DMS79 (cell line): ENCODE data around the gene CTSE.

ENCODE experiments used
- DNase-seq: peaks from one replicate; lab custom pipeline; 2025; lab: John Stamatoyannopoulos, UW

Gene CTSE

GRCh38 chr1:206049919-206050600 is 26.4 kb upstream of the CTSE start:
- DNase-seq = no peak

DNA sequence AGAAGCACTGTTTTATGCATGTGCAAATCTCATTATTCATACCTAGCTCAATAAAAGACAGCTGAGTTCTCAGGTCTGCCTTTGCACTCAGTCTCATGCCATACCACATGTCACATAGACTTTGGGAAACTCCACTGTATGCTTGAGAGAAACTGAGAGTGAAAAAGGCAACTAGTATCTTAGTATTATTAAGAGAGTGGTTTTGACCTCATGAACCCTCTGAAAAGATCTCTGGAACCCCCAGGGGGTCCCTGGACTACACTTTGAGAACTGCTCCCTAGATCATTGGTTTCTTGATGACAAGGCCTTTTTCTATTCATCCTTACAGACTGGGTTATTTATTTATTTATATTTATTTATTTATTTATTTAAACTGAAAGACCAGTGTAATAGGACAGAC is 25.6 kb upstream of the CTSE start:
- DNase-seq = no peak

DNA sequence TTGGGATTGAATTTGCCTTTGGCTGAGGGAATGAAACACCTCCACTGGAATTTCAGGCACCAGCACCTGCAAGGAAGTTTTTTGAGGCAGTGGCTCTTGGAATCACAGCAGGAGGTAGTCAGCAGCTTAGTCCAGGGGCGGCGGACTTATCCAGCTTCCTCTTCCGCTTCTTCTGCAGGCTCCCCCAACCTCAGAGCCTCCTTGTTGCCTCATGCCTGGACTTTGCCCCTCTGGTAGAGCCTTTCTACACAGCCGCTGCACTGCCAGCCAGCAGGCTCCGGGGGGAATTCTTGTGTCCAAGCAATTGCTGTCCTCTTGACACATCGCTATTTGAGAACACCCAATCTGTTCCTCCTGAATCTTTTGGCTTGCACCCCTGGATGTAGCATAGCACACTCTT is 24.9 kb upstream of the CTSE start:
- DNase-seq = no peak

DNA sequence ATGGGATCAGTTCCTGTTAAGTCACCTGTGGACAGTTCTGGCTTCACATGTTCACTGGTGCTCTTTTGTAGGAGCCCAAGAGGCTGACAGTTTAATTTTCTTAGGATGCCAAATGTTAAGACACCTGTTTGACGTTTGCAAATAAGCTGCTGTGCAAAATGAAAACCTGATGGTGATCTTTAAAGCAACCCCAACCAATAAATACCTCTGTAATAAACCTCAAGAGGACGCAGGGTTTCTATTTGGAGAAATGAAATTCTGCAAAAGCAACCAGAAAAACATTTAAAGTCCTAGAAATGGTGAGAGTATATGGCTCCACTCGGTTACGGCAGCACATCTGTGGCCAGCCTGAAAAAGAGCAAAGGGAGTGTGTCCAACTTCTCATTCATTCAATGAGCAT is 23.6 kb upstream of the CTSE start:
- no peak for DNase-seq

- no peak for DNase-seq
Measured at GRCh38 chr1:206041640-206042039, 17.9 kb upstream of the CTSE start.

GRCh38 chr1:206040328-206040727 is 16.6 kb upstream of the CTSE start:
- no peak for DNase-seq

- no peak for DNase-seq
Measured at GRCh38 chr1:206039046-206039973, 15.6 kb upstream of the CTSE start.

DNA sequence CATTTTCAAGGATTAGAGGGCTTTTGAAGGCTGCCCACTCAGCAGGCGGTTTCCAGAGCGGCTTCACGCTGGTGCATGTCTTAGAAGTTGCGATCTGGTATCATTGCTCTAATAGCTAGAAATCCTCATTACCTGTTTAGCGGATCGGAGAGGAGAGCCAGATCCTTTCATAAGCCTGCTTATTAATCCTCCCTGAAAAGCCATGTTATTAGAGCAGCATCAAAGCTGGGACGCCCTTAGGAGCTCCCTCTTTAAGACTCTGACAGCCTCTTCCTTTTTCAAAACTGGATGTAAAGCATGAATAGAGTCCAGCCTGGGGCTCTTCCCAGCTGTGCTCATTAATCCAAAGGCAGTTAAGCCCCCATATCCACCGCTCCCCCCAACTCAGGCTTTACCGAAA is 13.9 kb upstream of the CTSE start:
- peak; percentile 4 for DNase-seq

DNA sequence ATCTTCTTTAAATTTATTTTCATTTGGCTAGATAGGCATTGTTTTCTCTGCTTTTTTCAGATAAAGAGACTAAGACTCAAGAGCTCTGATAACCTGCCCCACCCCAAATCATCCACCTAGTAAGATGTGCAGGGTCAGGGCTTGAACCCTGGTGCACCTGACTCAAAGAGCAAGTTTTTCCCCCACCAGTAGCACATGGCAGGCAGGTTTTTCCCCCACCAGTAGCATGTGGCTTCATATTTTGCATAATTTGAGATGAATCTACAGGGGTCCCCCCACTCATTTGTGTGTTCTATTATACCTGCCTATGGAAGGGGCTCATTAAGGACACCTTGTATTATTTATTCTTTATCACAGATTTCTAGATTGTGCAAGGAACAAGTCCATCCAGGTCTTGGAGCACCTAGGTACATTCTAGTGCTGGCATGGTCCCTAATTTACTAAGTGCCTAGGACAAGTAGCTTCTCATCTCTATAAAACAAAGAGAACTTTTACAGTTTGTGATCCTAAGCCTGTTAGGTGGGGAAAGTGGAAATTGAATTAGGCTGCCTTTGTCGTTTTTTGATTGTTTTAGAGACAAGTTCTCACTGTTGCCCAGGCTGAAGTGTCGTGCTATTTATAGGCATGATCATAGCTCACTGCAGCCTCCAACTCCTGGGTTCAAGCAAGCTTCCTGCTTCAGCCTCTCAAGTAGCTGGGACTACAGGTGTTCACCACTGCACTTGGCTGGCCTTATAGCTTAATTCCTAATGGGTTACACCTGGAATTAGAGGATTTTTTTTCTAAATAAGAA is 13.2 kb upstream of the CTSE start:
- no peak for DNase-seq

GRCh38 chr1:206035027-206035426 is 11.3 kb upstream of the CTSE start:
- DNase-seq = peak; percentile 44

GRCh38 chr1:206032380-206033140 is 8.9 kb upstream of the CTSE start:
- no peak for DNase-seq

GRCh38 chr1:206030714-206031113 is 7.0 kb upstream of the CTSE start:
- DNase-seq = peak; percentile 22

GRCh38 chr1:206030191-206030590 is 6.5 kb upstream of the CTSE start:
- DNase-seq = no peak

DNA sequence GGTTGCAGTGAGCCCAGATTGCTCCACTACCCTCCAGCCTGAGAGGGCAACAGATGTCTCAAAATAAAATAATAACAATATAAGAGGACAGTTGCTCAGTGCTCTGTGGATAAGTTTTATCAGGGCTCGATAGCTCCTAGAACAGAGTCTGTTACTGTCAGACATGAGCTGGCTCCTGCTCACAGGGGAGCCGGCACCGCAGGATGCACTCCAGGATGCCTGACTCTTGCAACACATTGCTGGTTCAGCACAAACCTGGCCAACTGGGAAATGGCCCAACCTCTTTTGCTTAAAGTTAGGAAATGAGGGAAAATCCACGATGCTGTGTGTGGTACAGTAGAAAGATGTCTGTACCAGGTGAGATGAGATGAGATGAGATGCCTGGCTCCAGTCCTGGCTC is 5.8 kb upstream of the CTSE start:
- DNase-seq = no peak

- no peak for DNase-seq
Measured at GRCh38 chr1:206025283-206025820, 1.7 kb upstream of the CTSE start.

DNA sequence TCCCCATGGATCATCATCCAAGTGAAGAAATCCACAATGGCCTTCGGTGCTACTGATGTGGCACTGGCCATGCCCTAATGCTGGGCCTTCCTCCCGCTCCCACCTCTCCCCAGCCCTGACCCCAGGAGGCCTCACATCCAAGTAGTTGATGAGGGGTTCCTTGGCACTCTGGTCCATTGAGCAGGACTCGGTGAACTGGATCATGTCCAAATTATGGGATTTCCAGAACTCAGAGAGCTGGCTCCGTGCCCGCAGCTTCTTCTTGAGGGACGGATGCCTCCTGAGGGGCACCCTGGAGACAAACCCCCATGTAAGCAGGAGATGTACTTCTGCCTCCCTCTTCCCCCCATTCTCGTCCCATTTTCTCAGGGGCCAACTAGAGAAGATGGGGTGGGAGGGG is 929 bp downstream of the CTSE start:
- no peak for DNase-seq

DNA sequence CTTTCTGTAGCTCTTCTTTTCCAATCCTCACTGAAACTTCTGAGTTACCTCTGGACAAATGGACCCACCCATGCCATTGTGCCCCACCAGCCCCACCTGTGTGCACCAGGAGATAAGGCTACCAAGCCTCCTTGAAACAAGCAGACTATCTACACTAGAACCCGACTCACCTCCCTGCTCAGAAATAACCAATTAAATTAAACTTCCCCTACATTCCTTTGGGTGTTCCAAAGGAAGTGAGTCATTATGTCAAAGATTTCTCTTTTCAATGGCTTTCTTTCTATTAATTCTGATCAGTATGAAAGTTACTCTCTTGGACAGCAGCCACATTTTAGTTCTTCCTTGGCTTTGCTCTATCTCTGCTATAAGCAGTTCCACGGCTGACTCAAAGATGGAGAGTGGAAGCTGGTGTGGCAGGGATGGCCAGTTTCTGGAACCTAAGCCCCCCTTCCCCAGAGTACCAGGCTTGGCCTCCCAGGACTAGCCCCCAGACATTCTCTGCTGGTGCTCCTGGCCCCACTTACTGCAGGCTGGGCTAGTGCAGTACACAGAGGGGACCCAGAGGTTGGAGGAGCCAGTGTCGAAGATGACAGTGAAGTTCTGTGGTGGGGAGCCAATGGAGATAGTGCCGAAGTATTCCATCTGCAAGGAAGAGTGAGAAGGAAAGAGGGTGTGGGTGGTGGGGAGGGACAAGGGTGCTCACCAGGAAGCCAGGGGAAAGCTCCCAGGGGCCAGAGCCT is 1.9 kb downstream of the CTSE start:
- no peak for DNase-seq

DNA sequence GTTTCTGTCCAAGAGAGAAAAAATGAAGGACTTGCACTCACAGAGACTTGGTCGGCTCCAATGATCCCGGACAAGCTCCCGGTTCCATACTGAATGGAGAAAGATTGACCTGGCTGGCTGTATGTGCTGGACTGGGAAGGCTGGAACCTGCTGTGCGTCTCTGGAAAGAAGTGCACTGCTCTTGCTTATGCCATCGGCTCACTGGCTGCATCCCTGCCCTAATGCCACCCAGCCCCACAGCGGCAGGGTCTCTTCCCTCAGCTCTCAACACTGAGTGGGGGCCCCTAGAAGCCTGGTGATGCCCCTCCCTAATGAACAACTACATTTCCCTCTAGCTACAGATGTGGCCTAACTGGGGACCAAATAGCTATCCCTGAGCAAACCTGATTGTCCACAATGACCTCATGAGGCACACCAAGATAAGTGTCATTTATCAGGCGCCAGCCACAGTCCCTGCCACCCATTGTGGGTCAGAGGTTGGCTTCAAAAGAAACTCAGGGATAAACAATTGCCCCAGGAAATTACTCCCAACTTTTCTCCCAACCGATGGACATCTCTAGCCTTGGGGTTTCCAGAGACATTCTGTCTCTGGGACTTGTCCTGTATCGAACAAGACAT is 2.6 kb downstream of the CTSE start:
- no peak for DNase-seq

GRCh38 chr1:206020393-206021007 is 3.2 kb downstream of the CTSE start:
- DNase-seq = no peak

- no peak for DNase-seq
Measured at GRCh38 chr1:206015071-206015470, 8.6 kb downstream of the CTSE start.
